NCI-H460 (cell line): ENCODE data around the gene LRRK1. TPM values are rescaled to one million over a fixed set of nuclear protein-coding genes. Genes with fewer than 3 reads are reported as not detected.
A peak's percentile ranks its signal among the peaks of the same experiment; 100 is the strongest.

Experiments
- DNase-seq: peaks from one replicate; pipeline ENCODE4 v3.0.0-alpha.2; 2016; ENCODE audit warnings: low read depth; ENCODE audit errors: extremely low read depth
- polyA plus RNA-seq: library from polyadenylated mRNA; depleted of rRNA; stranded (reverse); fragments of >200 nt; gene quantifications from 2 replicates; pipeline ENCODE4 v1.2.3, GENCODE V29; 2014; cell fraction: nucleus; rRNA removed
- total RNA-seq: library from RNA; depleted of rRNA; stranded (reverse); fragments of >200 nt; shearing (Covaris generic); gene quantifications from 2 replicates; pipeline ENCODE4 v1.2.3, GENCODE V29; 2014; rRNA removed

LRRK1 gene
- total RNA-seq, result 0.63 and 1.3 TPM in 2 replicates
- 1.8 and 4.8 TPM in 2 replicates for polyA plus RNA-seq

- DNase-seq, result no peak
Measured at GRCh38 chr15:100918690-100919480, at the start of gene LRRK1. TSS of gene LRRK1 (plus strand) at chr15:100919357. CDS start at chr15:100924633, 5,276 bp downstream.

GRCh38 chr15:100873029-100873677 lies 46.0 kb upstream of the LRRK1 start:
- peak; percentile 69 for DNase-seq

GRCh38 chr15:100875495-100875894 lies 43.7 kb upstream of the LRRK1 start:
- no peak for DNase-seq

GRCh38 chr15:100875976-100876375 lies 43.2 kb upstream of the LRRK1 start:
- DNase-seq, result no peak

GRCh38 chr15:100877551-100877950 lies 41.6 kb upstream of the LRRK1 start:
- DNase-seq, result no peak

GRCh38 chr15:100878130-100878529 lies 41.0 kb upstream of the LRRK1 start:
- DNase-seq, result no peak

- DNase-seq, result no peak
Measured at GRCh38 chr15:100878648-100879047, 40.5 kb upstream of the LRRK1 start.

- no peak for DNase-seq
Measured at GRCh38 chr15:100879061-100879463, 40.1 kb upstream of the LRRK1 start.

GRCh38 chr15:100879464-100880138 lies 39.6 kb upstream of the LRRK1 start, which contains the start of gene ALDH1A3:
TSS of gene ALDH1A3 (plus strand) at chr15:100879831. CDS start at chr15:100879908, 77 bp downstream.
- peak; percentile 34 for DNase-seq

GRCh38 chr15:100880139-100880896 lies 38.8 kb upstream of the LRRK1 start:
- no peak for DNase-seq

- no peak for DNase-seq
Measured at GRCh38 chr15:100880897-100881242, 38.3 kb upstream of the LRRK1 start.

GRCh38 chr15:100881573-100882336 lies 37.4 kb upstream of the LRRK1 start:
- no peak for DNase-seq

- no peak for DNase-seq
Measured at GRCh38 chr15:100885116-100885515, 34.0 kb upstream of the LRRK1 start.

GRCh38 chr15:100885811-100886210 lies 33.3 kb upstream of the LRRK1 start:
- DNase-seq, result no peak

- DNase-seq, result no peak
Measured at GRCh38 chr15:100887211-100887913, 31.8 kb upstream of the LRRK1 start.

GRCh38 chr15:100889385-100890050 lies 29.6 kb upstream of the LRRK1 start:
- DNase-seq, result no peak

- DNase-seq, result no peak
Measured at GRCh38 chr15:100890051-100890720, 29.0 kb upstream of the LRRK1 start.

GRCh38 chr15:100890850-100891249 lies 28.3 kb upstream of the LRRK1 start:
- no peak for DNase-seq
